CD4-positive, CD25-positive, alpha-beta regulatory T cell (primary cell): Measurements from ENCODE around the gene ROM1. TPM values are rescaled to one million over a fixed set of nuclear protein-coding genes. Genes with fewer than 3 reads are reported as not detected.

Experiments
- ATAC-seq, 2 donors: fragments of 150-1000 bp; cut with Tn5 transposase; one replicate each; pipeline ENCODE4 v1.10.0; 2021; ENCODE audit warnings: low read depth in 2 of 2, moderate number of reproducible peaks in 2 of 2, moderate library complexity in 1 of 2
- DNase-seq, 3 donors: peaks; one replicate each; pipeline versions ENCODE4 v3.0.0 to v3.0.0-alpha.2; 2012 to 2022; ENCODE audit warnings: mixed read lengths in 1 of 3
- H3K27ac ChIP-seq: one replicate; pipeline ENCODE4 v1.7.0; 2013; ENCODE audit warnings: mild to moderate bottlenecking, low read length; ENCODE audit not compliant: insufficient read depth, poor library complexity, severe bottlenecking
- H3K27me3 ChIP-seq: one replicate; pipeline ENCODE4 v1.7.0; 2013; ENCODE audit warnings: low read length; ENCODE audit not compliant: control insufficient read depth, insufficient read depth
- H3K36me3 ChIP-seq: one replicate; pipeline ENCODE4 v1.7.0; 2013; ENCODE audit warnings: mild to moderate bottlenecking, low read length, moderate library complexity; ENCODE audit not compliant: control insufficient read depth, insufficient read depth
- H3K4me1 ChIP-seq: 2 replicates; pipeline ENCODE4 v1.7.0; 2013; ENCODE audit warnings: mild to moderate bottlenecking, low read length; ENCODE audit not compliant: insufficient read depth, control insufficient read depth, poor library complexity, severe bottlenecking
- H3K4me3 ChIP-seq: one replicate; pipeline ENCODE4 v1.7.0; 2013; ENCODE audit warnings: low read depth, mild to moderate bottlenecking, low read length, moderate library complexity
- H3K9me3 ChIP-seq, 2 experiments: 1 replicate in 1 of 2; 2 replicates in 1 of 2; pipeline ENCODE4 v1.7.0; 2013; ENCODE audit warnings: low read length in 2 of 2, mild to moderate bottlenecking in 1 of 2, moderate library complexity in 1 of 2; ENCODE audit not compliant: control insufficient read depth in 2 of 2
- H3K27ac Mint-ChIP-seq, 3 donors: one replicate each; pipeline ENCODE4 v1.8.0; 2020 to 2022; ENCODE audit warnings: mild to moderate bottlenecking in 3 of 3, mixed read lengths in 3 of 3, moderate library complexity in 2 of 3
- H3K27me3 Mint-ChIP-seq: one replicate; pipeline ENCODE4 v1.8.0; 2022; ENCODE audit warnings: mild to moderate bottlenecking, mixed read lengths
- H3K36me3 Mint-ChIP-seq: one replicate; pipeline ENCODE4 v1.8.0; 2020; ENCODE audit warnings: mixed read lengths
- H3K4me1 Mint-ChIP-seq, 4 donors: one replicate each; pipeline ENCODE4 v1.8.0; 2020 to 2022; ENCODE audit warnings: mixed read lengths in 4 of 4, mild to moderate bottlenecking in 1 of 4
- H3K4me3 Mint-ChIP-seq, 4 donors: one replicate each; pipeline ENCODE4 v1.8.0; 2020 to 2022; ENCODE audit warnings: mild to moderate bottlenecking in 4 of 4, mixed read lengths in 4 of 4, moderate library complexity in 3 of 4
- H3K9me3 Mint-ChIP-seq, 7 donors: one replicate each; pipeline ENCODE4 v1.8.0; 2020 to 2022; ENCODE audit warnings: mixed read lengths in 7 of 7, mild to moderate bottlenecking in 3 of 7, moderate library complexity in 2 of 7
- polyA plus RNA-seq, 4 donors: library from polyadenylated mRNA; unstranded; fragments of 300-500 nt; fragmentation: Illumina TruSeq; gene quantifications; one replicate each; pipeline ENCODE4 v1.2.3, GENCODE V29; 2021
- total RNA-seq: library from RNA; stranded (reverse); gene quantifications from one replicate; pipeline ENCODE4 v1.2.3, GENCODE V29; 2022

The ROM1 gene
- total and polyA plus RNA-seq, 5 donors from 2014 or later = 0.41 to 1.9 (median 1.1) TPM

DNA sequence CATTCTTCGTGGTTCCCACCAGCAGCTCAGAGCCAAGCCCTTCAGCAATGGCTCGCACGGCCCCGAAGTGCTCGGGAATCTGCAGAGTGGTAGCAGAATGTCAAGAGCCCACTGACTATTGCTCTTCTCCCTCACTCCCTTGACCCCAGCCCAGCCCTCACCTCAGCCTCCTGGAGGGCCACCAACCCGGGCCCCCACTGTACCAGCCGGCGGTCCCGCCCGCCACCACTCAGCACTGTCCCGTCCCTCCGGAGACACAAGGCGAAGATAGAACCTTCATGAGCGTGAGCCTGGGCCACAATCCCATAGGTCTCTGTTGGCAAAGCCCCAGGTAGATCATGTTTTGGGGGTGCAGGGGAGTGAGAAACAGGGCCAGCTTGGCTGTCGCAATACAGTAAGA lies 7.2 kb upstream of the ROM1 start:
- Histone ChIP-seq H3K36me3 (peaks cover 29% of the 10 kb centered on the region), H3K4me3 (no peak overlapping the region), H3K9me3 (no peaks in the 10 kb centered on the region), H3K27me3 (no peaks in the 10 kb centered on the region), H3K27ac (no peak overlapping the region), H3K4me1 (peaks cover 20% of the 10 kb centered on the region)
- H3K27ac Mint-ChIP-seq = no peak overlapping the region
- H3K9me3 Mint-ChIP-seq = no peaks in the 10 kb centered on the region
- H3K4me1 Mint-ChIP-seq = peaks cover 0 to 57% (median 35%) of the 10 kb centered on the region in 4 donors
- peak overlapping the region in 2 of 4 donors; percentile 51 to 60 for H3K4me3 Mint-ChIP-seq
- H3K36me3 Mint-ChIP-seq = peaks cover 33% of the 10 kb centered on the region
- ATAC-seq (no peak), DNase-seq (no peak)
- H3K27me3 Mint-ChIP-seq = no peaks in the 10 kb centered on the region

DNA sequence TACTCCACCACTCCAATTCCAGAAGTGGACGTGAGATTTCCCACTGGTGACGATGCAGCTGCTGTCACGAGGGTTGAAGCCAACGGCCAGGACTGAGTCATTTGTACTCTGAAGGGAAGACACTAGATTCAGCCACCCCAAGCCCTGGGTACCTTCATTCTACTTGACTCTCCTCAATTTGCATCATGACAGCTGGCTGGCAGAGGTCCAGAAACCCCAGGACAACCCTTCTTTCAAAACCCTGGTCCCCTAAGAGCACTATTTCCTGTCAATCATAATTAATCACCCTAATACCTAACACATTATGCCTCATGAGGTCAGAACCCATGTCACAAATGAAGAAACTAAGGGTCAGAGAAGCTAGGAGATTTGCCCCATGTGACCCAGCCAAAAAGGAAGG lies 5.3 kb upstream of the ROM1 start:
- H3K27me3 Mint-ChIP-seq = no peaks in the 10 kb centered on the region
- H3K4me3 Mint-ChIP-seq = peak overlapping the region in 2 of 4 donors; percentile 91 to 99
- no peak for DNase-seq
- H3K27ac Mint-ChIP-seq = peak overlapping the region in 1 of 3 donors; percentile 46
- ATAC-seq = no peak
- H3K4me1 ChIP-seq = peaks cover 23% of the 10 kb centered on the region
- H3K4me1 Mint-ChIP-seq = peaks cover 0 to 61% (median 33%) of the 10 kb centered on the region in 4 donors
- H3K36me3 ChIP-seq = peaks cover 29% of the 10 kb centered on the region
- H3K4me3 ChIP-seq = no peak overlapping the region
- no peaks in the 10 kb centered on the region for H3K9me3 Mint-ChIP-seq
- no peaks in the 10 kb centered on the region for H3K9me3 ChIP-seq
- H3K27me3 ChIP-seq = no peaks in the 10 kb centered on the region
- peaks cover 29% of the 10 kb centered on the region for H3K36me3 Mint-ChIP-seq
- no peak overlapping the region for H3K27ac ChIP-seq

DNA sequence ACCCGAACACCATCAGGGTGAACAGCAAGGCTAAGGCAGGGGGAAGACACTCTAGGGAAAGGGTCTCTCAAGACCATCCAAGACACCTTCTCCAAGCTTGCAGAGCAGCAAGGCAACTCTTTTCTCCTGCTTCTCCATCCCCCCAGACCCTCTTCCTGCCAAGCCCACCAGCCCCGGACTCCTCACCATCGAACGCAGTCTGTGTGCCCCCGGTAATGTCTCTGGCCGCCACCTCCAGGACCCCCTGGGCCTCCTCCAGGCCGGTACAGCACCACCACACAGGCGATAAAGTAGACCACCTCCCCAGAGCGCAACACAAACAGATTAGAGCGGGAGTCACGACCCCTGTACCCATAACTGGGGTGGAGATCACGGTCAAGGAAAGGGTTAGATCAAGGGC lies 4.3 kb upstream of the ROM1 start:
- H3K4me1 ChIP-seq = peaks cover 28% of the 10 kb centered on the region
- peak overlapping the region in 1 of 4 donors; percentile 99 for H3K4me3 Mint-ChIP-seq
- no peaks in the 10 kb centered on the region for H3K9me3 Mint-ChIP-seq
- ATAC-seq (no peak), DNase-seq (no peak)
- H3K27ac Mint-ChIP-seq = peak overlapping the region in 2 of 3 donors; percentile 60 to 79
- H3K27me3 Mint-ChIP-seq = no peaks in the 10 kb centered on the region
- peaks cover 27% of the 10 kb centered on the region for H3K36me3 ChIP-seq
- no peaks in the 10 kb centered on the region for H3K9me3 ChIP-seq
- no peak overlapping the region for H3K4me3 ChIP-seq
- H3K27ac ChIP-seq = no peak overlapping the region
- H3K27me3 ChIP-seq = no peaks in the 10 kb centered on the region
- H3K4me1 Mint-ChIP-seq = peaks cover 0 to 59% (median 28%) of the 10 kb centered on the region in 4 donors
- H3K36me3 Mint-ChIP-seq = peaks cover 23% of the 10 kb centered on the region

DNA sequence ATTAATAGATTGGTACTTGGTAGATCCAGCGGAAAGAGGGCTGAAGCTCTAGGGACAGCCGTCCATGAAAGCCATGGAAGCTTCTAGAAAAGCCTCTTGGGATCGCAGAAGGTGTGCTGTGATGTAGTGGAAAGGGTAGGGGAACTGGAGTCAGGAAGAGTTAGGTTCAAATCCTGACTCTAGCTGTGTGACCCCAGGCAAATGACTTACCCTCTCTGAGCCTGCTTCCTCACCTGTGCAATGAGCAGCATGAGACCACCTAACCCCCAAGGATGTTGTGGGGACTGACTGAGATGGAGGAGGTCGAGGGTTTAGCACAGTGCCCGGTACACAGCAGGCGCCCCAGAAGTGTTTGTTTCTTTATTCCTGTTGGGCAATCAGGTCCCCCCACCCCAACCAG lies 2.7 kb upstream of the ROM1 start:
- H3K4me1 ChIP-seq = peaks cover 28% of the 10 kb centered on the region
- no peaks in the 10 kb centered on the region for H3K27me3 ChIP-seq
- no peak for DNase-seq
- H3K36me3 ChIP-seq = peaks cover 14% of the 10 kb centered on the region
- Mint-ChIP-seq H3K36me3 (peaks cover 23% of the 10 kb centered on the region), H3K4me3 (peak overlapping the region; percentile 90 to 99 (median 98)), H3K9me3 (no peaks in the 10 kb centered on the region), H3K27me3 (no peaks in the 10 kb centered on the region), H3K4me1 (peaks cover 0 to 62% (median 33%) of the 10 kb centered on the region in 4 donors), H3K27ac (peak overlapping the region; percentile 62 to 86 (median 73))
- peak overlapping the region; percentile 30 for H3K27ac ChIP-seq
- H3K9me3 ChIP-seq = no peaks in the 10 kb centered on the region
- H3K4me3 ChIP-seq = no peak overlapping the region
- ATAC-seq = no peak

DNA sequence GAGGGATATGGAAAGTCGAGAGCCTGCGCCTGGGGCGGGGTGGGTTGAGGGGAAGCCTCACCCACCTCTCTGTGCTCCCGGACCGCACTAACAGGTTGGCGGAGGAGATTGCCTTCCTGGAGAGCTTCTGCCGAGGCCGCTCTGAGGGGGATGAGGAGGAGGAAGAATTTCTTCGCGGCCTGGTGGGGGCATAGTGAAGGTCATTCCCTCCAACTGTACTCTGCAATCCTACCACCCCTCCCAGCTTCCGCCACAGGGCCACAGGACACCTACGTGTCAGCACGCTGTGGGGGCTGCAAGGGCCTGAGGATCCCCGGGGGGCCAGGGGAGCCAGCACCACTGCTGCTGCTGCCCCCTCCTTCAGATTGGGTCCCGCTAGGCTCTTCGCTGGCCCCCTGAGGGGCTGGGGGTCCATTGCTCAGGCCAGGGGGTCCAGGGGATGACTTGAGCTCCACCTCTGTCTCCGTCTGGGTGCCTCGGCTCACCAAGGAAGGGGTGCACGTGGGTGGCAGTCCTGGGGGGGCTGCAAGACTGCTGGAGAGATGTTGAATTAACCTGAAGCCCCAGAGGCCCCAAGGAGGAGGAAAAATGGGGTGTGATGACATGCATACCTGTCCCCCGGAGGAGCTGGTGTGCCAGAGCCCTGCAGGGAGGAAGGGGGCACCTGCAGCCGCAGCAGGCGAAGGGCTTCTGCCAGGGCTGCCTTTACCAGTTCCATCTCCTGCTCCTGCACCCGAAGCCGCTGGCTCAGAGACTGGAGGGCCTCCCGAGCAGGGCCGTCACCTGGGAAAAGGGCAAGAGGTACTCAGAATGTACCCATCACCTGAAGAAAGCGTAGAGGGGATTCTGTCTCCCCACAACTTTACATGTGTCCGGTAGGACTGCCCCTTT lies 2.0 kb upstream of the ROM1 start:
- Mint-ChIP-seq H3K36me3 (peaks cover 22% of the 10 kb centered on the region), H3K27me3 (no peaks in the 10 kb centered on the region), H3K4me3 (peak overlapping the region; percentile 97 to 99 (median 99)), H3K4me1 (peaks cover 0 to 62% (median 32%) of the 10 kb centered on the region in 4 donors), H3K9me3 (no peaks in the 10 kb centered on the region), H3K27ac (peak overlapping the region; percentile 97 to 99 (median 99))
- peaks cover 28% of the 10 kb centered on the region for H3K4me1 ChIP-seq
- H3K36me3 ChIP-seq = peaks cover 10% of the 10 kb centered on the region
- DNase-seq = peak in 1 of 3 donors; percentile 8
- H3K27ac ChIP-seq = peak overlapping the region; percentile 92
- H3K9me3 ChIP-seq = no peaks in the 10 kb centered on the region
- ATAC-seq = no peak
- no peaks in the 10 kb centered on the region for H3K27me3 ChIP-seq
- peak overlapping the region; percentile 87 for H3K4me3 ChIP-seq

- peaks cover 10% of the 10 kb centered on the region for H3K36me3 ChIP-seq
- ATAC-seq = peak; percentile 13 to 23
- H3K36me3 Mint-ChIP-seq = peaks cover 19% of the 10 kb centered on the region
Observed at GRCh38 chr11:62611705-62612365, 1.2 kb upstream of the ROM1 start.

GRCh38 chr11:62613291-62613778 lies 278 bp downstream of the ROM1 start:
- peaks cover 11% of the 10 kb centered on the region for H3K36me3 Mint-ChIP-seq
- ATAC-seq (no peak), DNase-seq (no peak)
- peaks cover 0 to 54% (median 25%) of the 10 kb centered on the region in 4 donors for H3K4me1 Mint-ChIP-seq
- peaks cover 6% of the 10 kb centered on the region for H3K36me3 ChIP-seq
- peak overlapping the region; percentile 92 for H3K27ac ChIP-seq
- H3K27me3 ChIP-seq = no peaks in the 10 kb centered on the region
- H3K9me3 ChIP-seq = no peaks in the 10 kb centered on the region
- peak overlapping the region; percentile 56 to 93 (median 82) for H3K4me3 Mint-ChIP-seq
- H3K27me3 Mint-ChIP-seq = no peaks in the 10 kb centered on the region
- no peaks in the 10 kb centered on the region for H3K9me3 Mint-ChIP-seq
- peak overlapping the region in 2 of 3 donors; percentile 78 to 94 for H3K27ac Mint-ChIP-seq
- H3K4me1 ChIP-seq = peaks cover 28% of the 10 kb centered on the region
- H3K4me3 ChIP-seq = no peak overlapping the region

More at GRCh38 chr11:62611705-62612365, 1.2 kb upstream of the ROM1 start:
- Histone ChIP-seq H3K4me3 (peak overlapping the region; percentile 87), H3K27ac (peak overlapping the region; percentile 92), H3K27me3 (no peaks in the 10 kb centered on the region), H3K9me3 (no peaks in the 10 kb centered on the region), H3K4me1 (peaks cover 28% of the 10 kb centered on the region)
- Mint-ChIP-seq H3K4me1 (peaks cover 0 to 62% (median 33%) of the 10 kb centered on the region in 4 donors), H3K9me3 (no peaks in the 10 kb centered on the region), H3K27me3 (no peaks in the 10 kb centered on the region), H3K27ac (peak overlapping the region; percentile 97 to 99 (median 99)), H3K4me3 (peak overlapping the region; percentile 97 to 99 (median 99))
- DNase-seq = peak in 2 of 3 donors; percentile 21 to 65
